Right atrium auricular region (tissue), 2 donors: ENCODE measurements around the gene TTC19. TPM values are rescaled to one million over a fixed set of nuclear protein-coding genes. Genes with fewer than 3 reads are reported as not detected.

Source experiments
- DNase-seq: peaks from one replicate; pipeline ENCODE4 v3.0.0-alpha.2; 2019; ENCODE audit warnings: low spot score
- H3K27ac ChIP-seq, 2 donors: fragments of 200-600 bp; sonication (generic); 1 replicate in 1 of 2; 2 replicates in 1 of 2; pipeline ENCODE4 v1.5.1; 2016 to 2019
- H3K27me3 ChIP-seq, 2 donors: fragments of 200-600 bp; sonication (generic); one replicate each; pipeline versions ENCODE4 v1.5.1 to v1.6.0; 2017 to 2019
- H3K36me3 ChIP-seq: fragments of 200-600 bp; sonication (generic); one replicate; pipeline ENCODE4 v1.5.1; 2016
- H3K4me1 ChIP-seq, 2 donors: fragments of 200-600 bp; sonication (generic); one replicate each; pipeline versions ENCODE4 v1.5.1 to v1.6.0; 2017 to 2019
- H3K4me3 ChIP-seq, 2 donors: fragments of 200-600 bp; sonication (generic); 1 replicate in 1 of 2; 2 replicates in 1 of 2; pipeline ENCODE4 v1.5.1; 2017 to 2019; ENCODE audit warnings: mild to moderate bottlenecking in 1 of 2, moderate library complexity in 1 of 2
- H3K9me3 ChIP-seq, 2 donors: fragments of 200-600 bp; sonication (generic); one replicate each; pipeline ENCODE4 v1.5.1; 2019
- CTCF ChIP-seq, 2 donors: fragments of 200-600 bp; sonication (generic); IDR thresholded peaks; one replicate each; pipeline ENCODE4 v1.5.1; 2019; ENCODE audit warnings: antibody characterized with exemption in 2 of 2
- total RNA-seq, 2 donors: library from RNA; depleted of rRNA; stranded (reverse); fragments of >200 nt; gene quantifications; one replicate each; pipeline ENCODE4 v1.1.0, GENCODE V29; 2016

TTC19 gene
- total RNA-seq, 2 donors from 2014 or later, result 39.1 to 47.1 TPM

GRCh38 chr17:15955793-15956541, 43.7 kb upstream of the TTC19 start:
- Histone ChIP-seq H3K4me3 (no peak overlapping the region), H3K36me3 (no peaks in the 10 kb centered on the region), H3K4me1 (peaks cover 0 to 3% of the 10 kb centered on the region in 2 donors), H3K27me3 (no peaks in the 10 kb centered on the region), H3K27ac (no peak overlapping the region), H3K9me3 (no peaks in the 10 kb centered on the region)
- no peak for DNase-seq
- TF ChIP-seq CTCF (IDR thresholded peaks at IDR 0.05), result no peak

- Histone ChIP-seq H3K27me3 (no peaks in the 10 kb centered on the region), H3K36me3 (no peaks in the 10 kb centered on the region), H3K9me3 (no peaks in the 10 kb centered on the region), H3K4me3 (no peak overlapping the region), H3K27ac (no peak overlapping the region), H3K4me1 (peaks cover 0 to 3% of the 10 kb centered on the region in 2 donors)
- no peak for DNase-seq
- TF ChIP-seq CTCF (IDR thresholded peaks at IDR 0.05), result no peak
Measured at GRCh38 chr17:15957206-15957605, 42.4 kb upstream of the TTC19 start.

GRCh38 chr17:15957608-15958307, 41.9 kb upstream of the TTC19 start:
- H3K36me3 ChIP-seq, result no peaks in the 10 kb centered on the region
- H3K27me3 ChIP-seq, result no peaks in the 10 kb centered on the region
- no peak for DNase-seq
- no peak overlapping the region for H3K4me3 ChIP-seq
- H3K4me1 ChIP-seq, result peaks cover 0 to 3% of the 10 kb centered on the region in 2 donors
- H3K9me3 ChIP-seq, result no peaks in the 10 kb centered on the region
- H3K27ac ChIP-seq, result no peak overlapping the region
- no peak for TF ChIP-seq CTCF (IDR thresholded peaks at IDR 0.05)

GRCh38 chr17:15958484-15958854, 41.2 kb upstream of the TTC19 start:
- Histone ChIP-seq H3K9me3 (no peaks in the 10 kb centered on the region), H3K36me3 (no peaks in the 10 kb centered on the region), H3K4me1 (peaks cover 0 to 3% of the 10 kb centered on the region in 2 donors), H3K27me3 (no peaks in the 10 kb centered on the region), H3K4me3 (no peak overlapping the region), H3K27ac (no peak overlapping the region)
- TF ChIP-seq CTCF (IDR thresholded peaks at IDR 0.05), result no peak
- no peak for DNase-seq

GRCh38 chr17:15963670-15964110, 35.9 kb upstream of the TTC19 start:
- H3K36me3 ChIP-seq, result no peaks in the 10 kb centered on the region
- no peak overlapping the region for H3K27ac ChIP-seq
- peaks cover 0 to 3% of the 10 kb centered on the region in 2 donors for H3K4me1 ChIP-seq
- TF ChIP-seq CTCF (IDR thresholded peaks at IDR 0.05), result no peak
- no peak overlapping the region for H3K4me3 ChIP-seq
- H3K9me3 ChIP-seq, result no peaks in the 10 kb centered on the region
- no peak for DNase-seq
- H3K27me3 ChIP-seq, result no peaks in the 10 kb centered on the region
